ENCODE measurements around the gene MINDY4. TPM values are rescaled to one million over a fixed set of nuclear protein-coding genes. Genes with fewer than 3 reads are reported as not detected.

Gene MINDY4
- polyA plus RNA-seq, 3 donors: 0.15 to 0.17 TPM; not detected in 1

DNA sequence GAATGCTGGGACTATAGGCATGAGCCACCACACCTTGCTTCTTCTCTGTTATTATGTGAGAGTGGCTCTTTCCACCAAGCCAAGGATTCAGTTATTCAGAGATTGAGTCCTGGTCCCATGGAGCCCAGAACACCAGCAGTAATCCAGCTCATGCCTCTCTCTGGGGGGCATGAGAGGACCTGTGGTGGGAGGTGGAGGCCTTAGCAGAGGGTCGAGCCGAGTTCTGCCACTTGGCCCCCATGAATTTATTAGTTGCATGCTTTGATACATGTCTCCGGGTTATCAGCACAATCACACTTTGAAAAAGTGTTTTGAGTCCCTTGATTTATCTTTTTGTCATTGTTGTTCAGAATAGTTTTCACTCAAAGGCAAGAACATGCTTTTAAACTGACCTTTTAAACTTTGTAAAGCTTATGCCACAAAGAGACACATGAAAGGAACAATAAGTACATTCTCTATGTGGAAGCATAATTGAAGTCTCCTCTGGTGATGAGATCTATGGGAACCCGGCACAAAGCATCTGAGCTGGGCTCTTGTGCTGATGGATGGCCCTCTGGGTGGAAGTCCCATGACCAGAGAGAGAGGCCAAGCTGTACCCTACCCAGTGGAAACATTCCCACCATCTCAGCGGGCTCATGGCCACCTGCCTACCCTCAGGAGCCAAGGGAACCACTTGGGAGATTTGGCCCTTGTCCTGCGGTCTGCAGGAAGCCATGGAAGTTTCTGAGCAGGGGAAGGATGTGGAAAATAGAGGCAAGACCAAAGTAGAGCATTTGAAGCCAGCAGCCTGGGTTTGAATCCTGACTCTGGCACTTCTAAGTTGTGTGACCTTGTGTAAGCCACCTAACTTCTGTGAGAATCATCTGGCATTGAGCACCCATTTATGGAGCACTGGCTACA is 53.9 kb downstream of the MINDY4 start:
- H2AFZ ChIP-seq (ENCODE audit: insufficient read depth, low read depth, low read length, poor library complexity, severe bottlenecking): no peak overlapping the region
- Mint-ChIP-seq H3K4me1 (no peaks in the 10 kb centered on the region), H3K9me3 (peaks cover 2 to 9% (median 6%) of the 10 kb centered on the region in 7 donors), H3K27ac (no peak overlapping the region), H3K27me3 (ENCODE audit: low read depth in 3 of 3) (peaks cover 0 to 4% (median 0%) of the 10 kb centered on the region in 3 donors), H3K36me3 (no peaks in the 10 kb centered on the region), H3K4me3 (no peak overlapping the region)
- H3K4me2 ChIP-seq (replicated peaks; ENCODE audit: extremely low read depth, low read length, poor library complexity, severe bottlenecking): no peak overlapping the region
- intact Hi-C loops (cut with micrococcal nuclease): no loop called here
- DNase-seq: no peak
- no peak overlapping the region for H3K27ac ChIP-seq (ENCODE audit: low read depth in 1 of 2, low read length in 2 of 2)
- no peaks in the 10 kb centered on the region for H3K79me2 ChIP-seq (ENCODE audit: insufficient read depth, low read length)
- no peak overlapping the region for H3K9ac ChIP-seq (ENCODE audit: insufficient read depth, low read length, poor library complexity, severe bottlenecking)
- H3K27me3 ChIP-seq (ENCODE audit: control insufficient read depth in 2 of 2, insufficient read depth in 2 of 2, low read length in 2 of 2): no peaks in the 10 kb centered on the region
- TF ChIP-seq, protein P1, sequence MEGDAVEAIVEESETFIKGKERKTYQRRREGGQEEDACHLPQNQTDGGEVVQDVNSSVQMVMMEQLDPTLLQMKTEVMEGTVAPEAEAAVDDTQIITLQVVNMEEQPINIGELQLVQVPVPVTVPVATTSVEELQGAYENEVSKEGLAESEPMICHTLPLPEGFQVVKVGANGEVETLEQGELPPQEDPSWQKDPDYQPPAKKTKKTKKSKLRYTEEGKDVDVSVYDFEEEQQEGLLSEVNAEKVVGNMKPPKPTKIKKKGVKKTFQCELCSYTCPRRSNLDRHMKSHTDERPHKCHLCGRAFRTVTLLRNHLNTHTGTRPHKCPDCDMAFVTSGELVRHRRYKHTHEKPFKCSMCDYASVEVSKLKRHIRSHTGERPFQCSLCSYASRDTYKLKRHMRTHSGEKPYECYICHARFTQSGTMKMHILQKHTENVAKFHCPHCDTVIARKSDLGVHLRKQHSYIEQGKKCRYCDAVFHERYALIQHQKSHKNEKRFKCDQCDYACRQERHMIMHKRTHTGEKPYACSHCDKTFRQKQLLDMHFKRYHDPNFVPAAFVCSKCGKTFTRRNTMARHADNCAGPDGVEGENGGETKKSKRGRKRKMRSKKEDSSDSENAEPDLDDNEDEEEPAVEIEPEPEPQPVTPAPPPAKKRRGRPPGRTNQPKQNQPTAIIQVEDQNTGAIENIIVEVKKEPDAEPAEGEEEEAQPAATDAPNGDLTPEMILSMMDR (IDR thresholded peaks at IDR 0.05): no peak
- H3K4me1 ChIP-seq (ENCODE audit: control insufficient read depth in 1 of 2, insufficient read depth in 2 of 2, low read length in 2 of 2): no peaks in the 10 kb centered on the region
- WGBS (ENCODE audit: insufficient coverage): no CpG with 5 or more reads among the region's 6 CpGs
- peaks cover 4% of the 10 kb centered on the region in 2 donors for H3K9me3 ChIP-seq (replicated peaks in 1 of 2; ENCODE audit: control insufficient read depth in 1 of 2, insufficient read depth in 1 of 2, low read length in 2 of 2)
- no peaks in the 10 kb centered on the region for H4K20me1 ChIP-seq (ENCODE audit: insufficient read depth, low read length)
- no peaks in the 10 kb centered on the region for H3K36me3 ChIP-seq (replicated peaks in 1 of 2; ENCODE audit: control insufficient read depth in 1 of 2, insufficient read depth in 2 of 2, low read length in 2 of 2)
- H3K4me3 ChIP-seq (replicated peaks in 1 of 3; ENCODE audit: low read depth in 2 of 3, low read length in 3 of 3): no peak overlapping the region

DNA sequence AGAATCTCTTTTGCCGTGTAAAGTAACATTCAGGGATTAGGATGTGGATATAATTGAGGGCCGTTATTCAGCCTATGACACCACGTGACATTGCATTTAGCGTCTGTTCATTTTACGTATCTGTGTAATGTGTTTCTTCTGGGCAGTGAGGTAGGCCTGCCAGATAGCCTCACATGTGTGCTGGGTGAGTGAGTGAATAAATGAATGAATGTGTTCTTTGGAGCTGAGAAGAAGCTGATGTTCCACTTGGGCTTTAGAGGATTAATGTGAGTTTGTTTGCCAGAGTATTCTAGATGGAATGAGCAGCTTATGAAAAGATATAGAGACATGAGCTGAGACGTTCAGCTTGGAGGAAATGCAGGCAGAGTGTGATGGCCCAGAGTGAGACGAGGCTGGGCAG is 55.0 kb downstream of the MINDY4 start:
- H2AFZ ChIP-seq (ENCODE audit: insufficient read depth, low read depth, low read length, poor library complexity, severe bottlenecking): no peak overlapping the region
- no peak overlapping the region for H3K9ac ChIP-seq (ENCODE audit: insufficient read depth, low read length, poor library complexity, severe bottlenecking)
- H3K4me2 ChIP-seq (replicated peaks; ENCODE audit: extremely low read depth, low read length, poor library complexity, severe bottlenecking): no peak overlapping the region
- no peaks in the 10 kb centered on the region for H3K4me1 ChIP-seq (ENCODE audit: control insufficient read depth in 1 of 2, insufficient read depth in 2 of 2, low read length in 2 of 2)
- peaks cover 0 to 4% (median 0%) of the 10 kb centered on the region in 3 donors for H3K27me3 Mint-ChIP-seq (ENCODE audit: low read depth in 3 of 3)
- no peak for DNase-seq
- 98% methylated on average over 6 of the region's 7 CpGs for WGBS (ENCODE audit: insufficient coverage)
- no peaks in the 10 kb centered on the region for H3K4me1 Mint-ChIP-seq
- no peaks in the 10 kb centered on the region for H4K20me1 ChIP-seq (ENCODE audit: insufficient read depth, low read length)
- H3K4me3 Mint-ChIP-seq: no peak overlapping the region
- H3K4me3 ChIP-seq (replicated peaks in 1 of 3; ENCODE audit: low read depth in 2 of 3, low read length in 3 of 3): no peak overlapping the region
- no peaks in the 10 kb centered on the region for H3K36me3 Mint-ChIP-seq
- H3K27ac ChIP-seq (ENCODE audit: low read depth in 1 of 2, low read length in 2 of 2): no peak overlapping the region
- no peak overlapping the region for H3K27ac Mint-ChIP-seq
- no peaks in the 10 kb centered on the region for H3K36me3 ChIP-seq (replicated peaks in 1 of 2; ENCODE audit: control insufficient read depth in 1 of 2, insufficient read depth in 2 of 2, low read length in 2 of 2)
- no peaks in the 10 kb centered on the region for H3K27me3 ChIP-seq (ENCODE audit: control insufficient read depth in 2 of 2, insufficient read depth in 2 of 2, low read length in 2 of 2)
- TF ChIP-seq, protein P1 (IDR thresholded peaks at IDR 0.05): no peak
- intact Hi-C loops (cut with micrococcal nuclease): no loop called here
- H3K79me2 ChIP-seq (ENCODE audit: insufficient read depth, low read length): no peaks in the 10 kb centered on the region
- H3K9me3 ChIP-seq (replicated peaks in 1 of 2; ENCODE audit: control insufficient read depth in 1 of 2, insufficient read depth in 1 of 2, low read length in 2 of 2): peaks cover 14% of the 10 kb centered on the region in 2 donors
- peaks cover 7 to 18% (median 17%) of the 10 kb centered on the region in 7 donors for H3K9me3 Mint-ChIP-seq
